Midbrain (tissue), 1 donor: ENCODE data around the gene DAPK2.
A peak's percentile ranks its signal among the peaks of the same experiment; 100 is the strongest.
"Not testable (repeated sequence)": the region's sequence is repeated elsewhere in the genome, so short reads cannot be mapped to it uniquely, and the experiment has no call there.

Experiments
- DNase-seq: peaks from one replicate; lab custom pipeline; 2025; lab: John Stamatoyannopoulos, UW

The DAPK2 gene

GRCh38 chr15:64046421-64047153 lies at the start of gene DAPK2:
DAPK2 (minus strand) TSS chr15:64046485; CDS start chr15:64040261, 6,224 bp downstream.
- peak; percentile 83 for DNase-seq

- no peak for DNase-seq
Observed at GRCh38 chr15:64095431-64095794, 49.1 kb upstream of the DAPK2 start.

GRCh38 chr15:64093627-64094417 lies 47.5 kb upstream of the DAPK2 start, which contains the start of gene CIAO2A:
CIAO2A (minus strand) TSS chr15:64093838; CDS start chr15:64093768, 70 bp downstream.
- peak; percentile 97 for DNase-seq

- peak; percentile 37 for DNase-seq
Observed at GRCh38 chr15:64092864-64093626, 46.8 kb upstream of the DAPK2 start.

GRCh38 chr15:64092075-64092820 lies 46.0 kb upstream of the DAPK2 start:
- no peak for DNase-seq

GRCh38 chr15:64090527-64090926 lies 44.2 kb upstream of the DAPK2 start:
- DNase-seq, result peak; percentile 15

- DNase-seq, result no peak
Observed at GRCh38 chr15:64089543-64090280, 43.4 kb upstream of the DAPK2 start.

- DNase-seq, result no peak
Observed at GRCh38 chr15:64082757-64083156, 36.5 kb upstream of the DAPK2 start.

GRCh38 chr15:64073496-64073895 lies 27.2 kb upstream of the DAPK2 start:
- DNase-seq, result not testable (repeated sequence)

- no peak for DNase-seq
Observed at GRCh38 chr15:64072812-64073211, 26.5 kb upstream of the DAPK2 start.

- no peak for DNase-seq
Observed at GRCh38 chr15:64071931-64072765, 25.9 kb upstream of the DAPK2 start.

GRCh38 chr15:64070965-64071851 lies 24.9 kb upstream of the DAPK2 start:
- no peak for DNase-seq

GRCh38 chr15:64070106-64070505 lies 23.8 kb upstream of the DAPK2 start:
- DNase-seq, result no peak

GRCh38 chr15:64068133-64068532 lies 21.8 kb upstream of the DAPK2 start:
- DNase-seq, result no peak

- DNase-seq, result peak; percentile 77
Observed at GRCh38 chr15:64067564-64068030, 21.3 kb upstream of the DAPK2 start.

GRCh38 chr15:64066451-64066850 lies 20.2 kb upstream of the DAPK2 start:
- no peak for DNase-seq

- DNase-seq, result no peak
Observed at GRCh38 chr15:64060716-64061115, 14.4 kb upstream of the DAPK2 start.

GRCh38 chr15:64059104-64059503 lies 12.8 kb upstream of the DAPK2 start:
- not testable (repeated sequence) for DNase-seq

- DNase-seq, result no peak
Observed at GRCh38 chr15:64058279-64058678, 12.0 kb upstream of the DAPK2 start.
